Upper lobe of left lung (tissue), 4 donors: Measurements from ENCODE around the gene NECTIN2.

ENCODE experiments used
- CTCF ChIP-seq, 6 experiments: fragments of 450-650 bp in 4 of 6; fragments of 200-600 bp in 2 of 6; sonication (generic) in 2 of 6; IDR thresholded peaks; one replicate each; pipeline ENCODE4 v1.5.1; 2016 to 2019; ENCODE audit warnings: antibody characterized with exemption in 6 of 6
- POLR2A ChIP-seq, 4 donors: fragments of 450-650 bp; IDR thresholded peaks; one replicate each; pipeline ENCODE4 v1.5.1; 2016 to 2017; ENCODE audit warnings: antibody characterized with exemption in 4 of 4, mild to moderate bottlenecking in 2 of 4

DNA sequence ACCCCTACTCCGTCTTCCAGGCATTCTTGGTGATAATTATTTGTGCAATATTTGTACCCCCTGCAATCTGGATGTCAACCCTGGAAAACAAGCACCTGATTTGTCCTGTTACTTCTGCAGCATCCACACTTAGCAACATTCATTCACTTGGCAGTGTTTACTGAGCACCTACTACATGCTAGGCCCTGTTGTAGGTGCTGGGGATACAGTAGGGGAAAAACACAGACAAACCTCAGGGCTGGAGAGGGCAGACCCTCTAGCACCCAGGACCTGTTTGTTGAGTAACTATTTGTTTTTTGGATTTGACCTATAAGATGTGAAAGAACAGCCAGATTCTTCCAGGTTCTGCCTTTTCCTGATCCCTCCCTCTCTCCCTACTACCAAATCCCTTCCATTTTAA lies 9.5 kb downstream of the NECTIN2 start:
- TF ChIP-seq CTCF (IDR thresholded peaks at IDR 0.05) (no peak), POLR2A (IDR thresholded peaks at IDR 0.05) (no peak)
